ENCODE results near the gene RAI1.

DNA sequence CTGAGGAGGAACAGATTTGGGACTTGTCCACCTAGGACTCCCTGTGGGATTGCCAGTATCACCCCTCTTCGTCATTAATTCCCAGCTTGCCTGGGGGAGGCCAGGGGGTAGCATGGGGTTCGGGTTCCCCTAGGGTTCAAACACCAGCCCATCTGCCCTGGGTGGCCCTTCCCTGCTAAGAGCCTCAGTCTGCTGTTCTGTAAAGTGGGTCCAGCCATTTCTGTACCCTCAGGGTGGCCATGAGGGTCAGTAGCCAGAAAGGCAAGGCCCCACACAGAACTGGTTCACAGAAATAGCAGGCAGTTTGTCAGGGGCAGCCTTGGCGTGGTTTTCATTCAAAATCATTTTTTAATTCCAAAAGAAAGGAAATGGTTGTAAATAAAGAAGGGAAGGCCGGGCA, 62.9 kb downstream of the RAI1 start:
- TF ChIP-seq, protein P1, sequence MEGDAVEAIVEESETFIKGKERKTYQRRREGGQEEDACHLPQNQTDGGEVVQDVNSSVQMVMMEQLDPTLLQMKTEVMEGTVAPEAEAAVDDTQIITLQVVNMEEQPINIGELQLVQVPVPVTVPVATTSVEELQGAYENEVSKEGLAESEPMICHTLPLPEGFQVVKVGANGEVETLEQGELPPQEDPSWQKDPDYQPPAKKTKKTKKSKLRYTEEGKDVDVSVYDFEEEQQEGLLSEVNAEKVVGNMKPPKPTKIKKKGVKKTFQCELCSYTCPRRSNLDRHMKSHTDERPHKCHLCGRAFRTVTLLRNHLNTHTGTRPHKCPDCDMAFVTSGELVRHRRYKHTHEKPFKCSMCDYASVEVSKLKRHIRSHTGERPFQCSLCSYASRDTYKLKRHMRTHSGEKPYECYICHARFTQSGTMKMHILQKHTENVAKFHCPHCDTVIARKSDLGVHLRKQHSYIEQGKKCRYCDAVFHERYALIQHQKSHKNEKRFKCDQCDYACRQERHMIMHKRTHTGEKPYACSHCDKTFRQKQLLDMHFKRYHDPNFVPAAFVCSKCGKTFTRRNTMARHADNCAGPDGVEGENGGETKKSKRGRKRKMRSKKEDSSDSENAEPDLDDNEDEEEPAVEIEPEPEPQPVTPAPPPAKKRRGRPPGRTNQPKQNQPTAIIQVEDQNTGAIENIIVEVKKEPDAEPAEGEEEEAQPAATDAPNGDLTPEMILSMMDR (conservative IDR thresholded peaks at IDR 0.05; ENCODE audit: low read length) = no peak
- TF ChIP-seq EZH2phosphoT487 (IDR thresholded peaks at IDR 0.05; ENCODE audit: borderline replicate concordance, low read depth, low read length) = no peak

All from OCI-LY7 (cell line).